HepG2 (cell line): ENCODE measurements around the gene ADGRD1. TPM values are rescaled to one million over a fixed set of nuclear protein-coding genes. Genes with fewer than 3 reads are reported as not detected.

Source experiments
- ATF1 ChIP-seq: IDR thresholded peaks from 2 replicates; pipeline ENCODE4 v1.6.1; 2016; ENCODE audit warnings: mild to moderate bottlenecking, control low read depth
- HDAC2 ChIP-seq: sonication (generic); formaldehyde crosslinking; IDR thresholded peaks from 2 replicates; pipeline ENCODE4 v1.4.0; 2020; ENCODE audit warnings: missing genetic modification reagents
- HOXA3 ChIP-seq: sonication (generic); formaldehyde crosslinking; IDR thresholded peaks from 2 replicates; pipeline ENCODE4 v1.5.0; 2020; ENCODE audit warnings: missing genetic modification reagents
- MTF2 ChIP-seq: sonication (generic); formaldehyde crosslinking; IDR thresholded peaks from 2 replicates; pipeline ENCODE4 v1.5.0; 2020; ENCODE audit warnings: missing genetic modification reagents, borderline replicate concordance
- NBN ChIP-seq: fragments of 450-650 bp; conservative IDR thresholded peaks from 2 replicates; pipeline ENCODE4 v1.6.1; 2017
- RFX3 ChIP-seq: IDR thresholded peaks from 2 replicates; pipeline ENCODE4 v1.6.1; 2016; ENCODE audit warnings: missing biosample characterization, missing genetic modification reagents
- TEAD2 ChIP-seq: sonication (generic); formaldehyde crosslinking; IDR thresholded peaks from 2 replicates; pipeline ENCODE4 v1.9.0; 2021; ENCODE audit warnings: missing genetic modification reagents
- TOE1 ChIP-seq: sonication (generic); formaldehyde crosslinking; IDR thresholded peaks from 2 replicates; pipeline ENCODE4 v1.4.0; 2020; ENCODE audit warnings: mild to moderate bottlenecking, missing genetic modification reagents
- YEATS2 ChIP-seq: sonication (generic); formaldehyde crosslinking; IDR thresholded peaks from 2 replicates; pipeline ENCODE4 v1.4.0; 2020; ENCODE audit warnings: missing genetic modification reagents, borderline replicate concordance
- ZBTB20 ChIP-seq: sonication (generic); formaldehyde crosslinking; IDR thresholded peaks from 2 replicates; pipeline ENCODE4 v1.8.1; 2023; ENCODE audit warnings: missing genetic modification reagents, low read depth, mild to moderate bottlenecking, borderline replicate concordance
- ZC3H13 ChIP-seq: sonication (generic); formaldehyde crosslinking; IDR thresholded peaks from 2 replicates; pipeline ENCODE4 v1.8.1; 2023; ENCODE audit warnings: mild to moderate bottlenecking, missing genetic modification reagents, moderate library complexity
- ZNF337 ChIP-seq: sonication (generic); formaldehyde crosslinking; IDR thresholded peaks from 2 replicates; pipeline ENCODE4 v1.5.1; 2020; ENCODE audit warnings: missing genetic modification reagents, low read depth, mild to moderate bottlenecking, borderline replicate concordance
- ZNF460 ChIP-seq: sonication (generic); formaldehyde crosslinking; IDR thresholded peaks from 2 replicates; pipeline ENCODE4 v1.5.1; 2020; ENCODE audit warnings: missing genetic modification reagents, mild to moderate bottlenecking, borderline replicate concordance
- ZNF660 ChIP-seq: sonication (generic); formaldehyde crosslinking; IDR thresholded peaks from 2 replicates; pipeline ENCODE4 v1.5.1; 2020; ENCODE audit warnings: mild to moderate bottlenecking, low read depth, missing genetic modification reagents, borderline replicate concordance
- polyA plus RNA-seq, 8 experiments: library from polyadenylated mRNA; depleted of rRNA in 3 of 8; stranded (reverse) in 7 of 8; unstranded in 1 of 8; fragments of >200 nt; fragmentation: Illumina TruSeq in 4 of 8; extraction: Trizol in 4 of 8; gene quantifications; 2 replicates each; pipeline versions ENCODE4 v1.2.1 to v1.2.3, GENCODE V29; 2011 to 2016; ENCODE audit warnings: low read depth in 4 of 8, missing spikeins in 1 of 8, mixed read lengths in 1 of 8; ENCODE audit not compliant: insufficient read depth in 1 of 8
- total RNA-seq, 5 experiments: library from RNA; depleted of rRNA; stranded (reverse); fragments of >200 nt; fragmentation: Illumina TruSeq; extraction: Trizol; gene quantifications; 2 replicates each; pipeline ENCODE4 v1.2.3, GENCODE V29; 2016; ENCODE audit warnings: low read depth in 1 of 5
- TF ChIP-seq, protein P1 (sequence below): sonication (generic); formaldehyde crosslinking; IDR thresholded peaks from 2 replicates; pipeline ENCODE4 v1.4.0; 2020; ENCODE audit warnings: missing genetic modification reagents, borderline replicate concordance
- TF ChIP-seq, protein P2 (sequence below): sonication (generic); formaldehyde crosslinking; IDR thresholded peaks from 2 replicates; pipeline ENCODE4 v1.5.0; 2020; ENCODE audit warnings: missing genetic modification reagents, mild to moderate bottlenecking, borderline replicate concordance
- TF ChIP-seq, protein P3 (sequence below): sonication (generic); formaldehyde crosslinking; IDR thresholded peaks from 2 replicates; pipeline ENCODE4 v1.4.0; 2020; ENCODE audit warnings: missing genetic modification reagents
- TF ChIP-seq, protein P4 (sequence below): sonication (generic); formaldehyde crosslinking; IDR thresholded peaks from 2 replicates; pipeline ENCODE4 v1.9.0; 2021; ENCODE audit warnings: missing genetic modification reagents, mild to moderate bottlenecking, borderline replicate concordance

The ADGRD1 gene
- total and polyA plus RNA-seq, 2 of the 13 experiments (the other 11 are each of a cell fraction or from before 2014, with no cell fraction given): 0.46 to 12.4 TPM

DNA sequence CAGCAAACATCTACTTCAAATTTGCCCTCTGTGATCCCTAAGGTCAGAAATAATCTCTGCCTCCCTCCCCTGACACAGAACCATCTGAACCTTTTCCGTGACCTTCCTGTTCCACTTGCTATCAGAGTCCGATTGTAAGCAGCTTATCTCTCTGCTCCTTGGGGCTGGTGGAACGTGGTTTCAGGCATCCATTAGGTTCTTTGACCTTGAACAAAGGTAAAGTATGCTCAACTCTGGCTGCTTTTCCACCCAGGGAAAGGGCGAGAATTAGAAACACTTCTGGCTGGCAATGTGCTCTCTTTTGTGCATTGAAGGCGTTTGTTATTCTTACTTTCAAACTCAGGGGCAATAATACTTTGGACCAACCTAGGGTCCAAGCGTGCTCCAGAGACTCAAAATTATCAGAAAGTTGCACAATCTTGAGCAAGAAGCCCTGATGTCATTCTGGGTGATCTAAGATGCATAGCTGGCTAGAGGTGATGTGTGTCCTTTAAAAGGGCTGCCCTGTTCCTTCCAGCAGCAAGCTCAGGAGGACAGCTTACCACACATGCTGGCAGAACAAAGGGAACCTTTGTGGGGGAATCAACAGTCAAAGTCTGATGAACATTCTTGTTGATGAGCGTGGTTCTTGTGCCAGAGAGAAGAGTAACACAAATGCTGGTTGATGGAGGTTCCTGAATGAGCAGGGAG lies 29.8 kb downstream of the ADGRD1 start (continued):
- TF ChIP-seq, protein P1, sequence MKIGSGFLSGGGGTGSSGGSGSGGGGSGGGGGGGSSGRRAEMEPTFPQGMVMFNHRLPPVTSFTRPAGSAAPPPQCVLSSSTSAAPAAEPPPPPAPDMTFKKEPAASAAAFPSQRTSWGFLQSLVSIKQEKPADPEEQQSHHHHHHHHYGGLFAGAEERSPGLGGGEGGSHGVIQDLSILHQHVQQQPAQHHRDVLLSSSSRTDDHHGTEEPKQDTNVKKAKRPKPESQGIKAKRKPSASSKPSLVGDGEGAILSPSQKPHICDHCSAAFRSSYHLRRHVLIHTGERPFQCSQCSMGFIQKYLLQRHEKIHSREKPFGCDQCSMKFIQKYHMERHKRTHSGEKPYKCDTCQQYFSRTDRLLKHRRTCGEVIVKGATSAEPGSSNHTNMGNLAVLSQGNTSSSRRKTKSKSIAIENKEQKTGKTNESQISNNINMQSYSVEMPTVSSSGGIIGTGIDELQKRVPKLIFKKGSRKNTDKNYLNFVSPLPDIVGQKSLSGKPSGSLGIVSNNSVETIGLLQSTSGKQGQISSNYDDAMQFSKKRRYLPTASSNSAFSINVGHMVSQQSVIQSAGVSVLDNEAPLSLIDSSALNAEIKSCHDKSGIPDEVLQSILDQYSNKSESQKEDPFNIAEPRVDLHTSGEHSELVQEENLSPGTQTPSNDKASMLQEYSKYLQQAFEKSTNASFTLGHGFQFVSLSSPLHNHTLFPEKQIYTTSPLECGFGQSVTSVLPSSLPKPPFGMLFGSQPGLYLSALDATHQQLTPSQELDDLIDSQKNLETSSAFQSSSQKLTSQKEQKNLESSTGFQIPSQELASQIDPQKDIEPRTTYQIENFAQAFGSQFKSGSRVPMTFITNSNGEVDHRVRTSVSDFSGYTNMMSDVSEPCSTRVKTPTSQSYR: no peak
- TF ChIP-seq MTF2 (CRISPR knock-in tag) (no peak), HDAC2 (peak; percentile 80), NBN (no peak), ZC3H13 (CRISPR knock-in tag) (peak; percentile 53; the same call in 1 of the 2 replicates), TOE1 (CRISPR knock-in tag) (no peak), ZNF660 (CRISPR knock-in tag) (no peak), ZNF460 (CRISPR knock-in tag) (no peak), TEAD2 (CRISPR knock-in tag) (no peak), YEATS2 (CRISPR knock-in tag) (peak; percentile 27; the same call in 1 of the 2 replicates), HOXA3 (CRISPR knock-in tag) (peak; percentile 67), ZNF337 (CRISPR knock-in tag) (peak; percentile 77; the same call in 1 of the 2 replicates), ZBTB20 (CRISPR knock-in tag) (no peak; the same call in 1 of the 2 replicates), ATF1 (peak; percentile 60), RFX3 (CRISPR knock-in tag) (no peak)
- TF ChIP-seq, protein P2, sequence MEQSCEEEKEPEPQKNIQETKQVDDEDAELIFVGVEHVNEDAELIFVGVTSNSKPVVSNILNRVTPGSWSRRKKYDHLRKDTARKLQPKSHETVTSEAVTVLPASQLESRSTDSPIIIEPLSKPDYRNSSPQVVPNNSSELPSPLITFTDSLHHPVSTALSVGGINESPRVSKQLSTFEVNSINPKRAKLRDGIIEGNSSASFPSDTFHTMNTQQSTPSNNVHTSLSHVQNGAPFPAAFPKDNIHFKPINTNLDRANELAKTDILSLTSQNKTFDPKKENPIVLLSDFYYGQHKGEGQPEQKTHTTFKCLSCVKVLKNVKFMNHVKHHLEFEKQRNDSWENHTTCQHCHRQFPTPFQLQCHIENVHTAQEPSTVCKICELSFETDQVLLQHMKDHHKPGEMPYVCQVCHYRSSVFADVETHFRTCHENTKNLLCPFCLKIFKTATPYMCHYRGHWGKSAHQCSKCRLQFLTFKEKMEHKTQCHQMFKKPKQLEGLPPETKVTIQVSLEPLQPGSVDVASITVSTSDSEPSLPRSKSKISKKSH: no peak
- TF ChIP-seq, protein P3, sequence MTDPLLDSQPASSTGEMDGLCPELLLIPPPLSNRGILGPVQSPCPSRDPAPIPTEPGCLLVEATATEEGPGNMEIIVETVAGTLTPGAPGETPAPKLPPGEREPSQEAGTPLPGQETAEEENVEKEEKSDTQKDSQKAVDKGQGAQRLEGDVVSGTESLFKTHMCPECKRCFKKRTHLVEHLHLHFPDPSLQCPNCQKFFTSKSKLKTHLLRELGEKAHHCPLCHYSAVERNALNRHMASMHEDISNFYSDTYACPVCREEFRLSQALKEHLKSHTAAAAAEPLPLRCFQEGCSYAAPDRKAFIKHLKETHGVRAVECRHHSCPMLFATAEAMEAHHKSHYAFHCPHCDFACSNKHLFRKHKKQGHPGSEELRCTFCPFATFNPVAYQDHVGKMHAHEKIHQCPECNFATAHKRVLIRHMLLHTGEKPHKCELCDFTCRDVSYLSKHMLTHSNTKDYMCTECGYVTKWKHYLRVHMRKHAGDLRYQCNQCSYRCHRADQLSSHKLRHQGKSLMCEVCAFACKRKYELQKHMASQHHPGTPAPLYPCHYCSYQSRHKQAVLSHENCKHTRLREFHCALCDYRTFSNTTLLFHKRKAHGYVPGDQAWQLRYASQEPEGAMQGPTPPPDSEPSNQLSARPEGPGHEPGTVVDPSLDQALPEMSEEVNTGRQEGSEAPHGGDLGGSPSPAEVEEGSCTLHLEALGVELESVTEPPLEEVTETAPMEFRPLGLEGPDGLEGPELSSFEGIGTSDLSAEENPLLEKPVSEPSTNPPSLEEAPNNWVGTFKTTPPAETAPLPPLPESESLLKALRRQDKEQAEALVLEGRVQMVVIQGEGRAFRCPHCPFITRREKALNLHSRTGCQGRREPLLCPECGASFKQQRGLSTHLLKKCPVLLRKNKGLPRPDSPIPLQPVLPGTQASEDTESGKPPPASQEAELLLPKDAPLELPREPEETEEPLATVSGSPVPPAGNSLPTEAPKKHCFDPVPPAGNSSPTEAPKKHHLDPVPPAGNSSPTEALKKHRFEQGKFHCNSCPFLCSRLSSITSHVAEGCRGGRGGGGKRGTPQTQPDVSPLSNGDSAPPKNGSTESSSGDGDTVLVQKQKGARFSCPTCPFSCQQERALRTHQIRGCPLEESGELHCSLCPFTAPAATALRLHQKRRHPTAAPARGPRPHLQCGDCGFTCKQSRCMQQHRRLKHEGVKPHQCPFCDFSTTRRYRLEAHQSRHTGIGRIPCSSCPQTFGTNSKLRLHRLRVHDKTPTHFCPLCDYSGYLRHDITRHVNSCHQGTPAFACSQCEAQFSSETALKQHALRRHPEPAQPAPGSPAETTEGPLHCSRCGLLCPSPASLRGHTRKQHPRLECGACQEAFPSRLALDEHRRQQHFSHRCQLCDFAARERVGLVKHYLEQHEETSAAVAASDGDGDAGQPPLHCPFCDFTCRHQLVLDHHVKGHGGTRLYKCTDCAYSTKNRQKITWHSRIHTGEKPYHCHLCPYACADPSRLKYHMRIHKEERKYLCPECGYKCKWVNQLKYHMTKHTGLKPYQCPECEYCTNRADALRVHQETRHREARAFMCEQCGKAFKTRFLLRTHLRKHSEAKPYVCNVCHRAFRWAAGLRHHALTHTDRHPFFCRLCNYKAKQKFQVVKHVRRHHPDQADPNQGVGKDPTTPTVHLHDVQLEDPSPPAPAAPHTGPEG (CRISPR knock-in tag): no peak
- TF ChIP-seq, protein P4, sequence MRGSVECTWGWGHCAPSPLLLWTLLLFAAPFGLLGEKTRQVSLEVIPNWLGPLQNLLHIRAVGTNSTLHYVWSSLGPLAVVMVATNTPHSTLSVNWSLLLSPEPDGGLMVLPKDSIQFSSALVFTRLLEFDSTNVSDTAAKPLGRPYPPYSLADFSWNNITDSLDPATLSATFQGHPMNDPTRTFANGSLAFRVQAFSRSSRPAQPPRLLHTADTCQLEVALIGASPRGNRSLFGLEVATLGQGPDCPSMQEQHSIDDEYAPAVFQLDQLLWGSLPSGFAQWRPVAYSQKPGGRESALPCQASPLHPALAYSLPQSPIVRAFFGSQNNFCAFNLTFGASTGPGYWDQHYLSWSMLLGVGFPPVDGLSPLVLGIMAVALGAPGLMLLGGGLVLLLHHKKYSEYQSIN (CRISPR knock-in tag): no peak
